PC-3 (cell line): ENCODE results near the gene OLFM3.

Experiments
- EZH2 ChIP-seq: fragments of 300-600 bp; sonication (generic); IDR thresholded peaks from one replicate; pipeline ENCODE4 v1.6.1; 2017; ENCODE audit warnings: antibody characterized with exemption, mild to moderate bottlenecking, low read length; ENCODE audit not compliant: unreplicated experiment
- TF ChIP-seq, protein P1 (sequence below): fragments of 300-600 bp; sonication (generic); conservative IDR thresholded peaks from 2 replicates; pipeline ENCODE4 v1.5.1; 2017; ENCODE audit warnings: antibody characterized with exemption, low read depth, mild to moderate bottlenecking, low read length

DNA sequence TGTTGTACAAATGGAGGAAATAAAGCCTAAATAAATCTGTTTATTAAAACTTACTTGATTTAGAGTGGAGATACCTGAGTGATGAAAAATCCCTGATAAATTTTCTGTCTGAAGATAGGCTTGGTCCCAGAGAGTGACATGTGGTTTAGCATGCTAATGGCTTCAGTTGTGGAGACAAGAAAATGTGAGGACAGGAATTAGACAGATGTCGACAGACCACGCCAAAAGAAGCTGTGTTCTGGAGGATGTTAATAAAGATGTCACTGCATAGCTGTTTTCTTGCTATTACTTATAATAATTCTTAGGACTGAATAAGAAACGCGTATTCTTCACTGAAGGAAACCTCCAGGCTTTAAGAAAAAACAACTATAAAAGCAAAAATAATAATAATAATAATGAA, 154.9 kb downstream of the OLFM3 start:
- TF ChIP-seq EZH2, result no peak
- TF ChIP-seq, protein P1, sequence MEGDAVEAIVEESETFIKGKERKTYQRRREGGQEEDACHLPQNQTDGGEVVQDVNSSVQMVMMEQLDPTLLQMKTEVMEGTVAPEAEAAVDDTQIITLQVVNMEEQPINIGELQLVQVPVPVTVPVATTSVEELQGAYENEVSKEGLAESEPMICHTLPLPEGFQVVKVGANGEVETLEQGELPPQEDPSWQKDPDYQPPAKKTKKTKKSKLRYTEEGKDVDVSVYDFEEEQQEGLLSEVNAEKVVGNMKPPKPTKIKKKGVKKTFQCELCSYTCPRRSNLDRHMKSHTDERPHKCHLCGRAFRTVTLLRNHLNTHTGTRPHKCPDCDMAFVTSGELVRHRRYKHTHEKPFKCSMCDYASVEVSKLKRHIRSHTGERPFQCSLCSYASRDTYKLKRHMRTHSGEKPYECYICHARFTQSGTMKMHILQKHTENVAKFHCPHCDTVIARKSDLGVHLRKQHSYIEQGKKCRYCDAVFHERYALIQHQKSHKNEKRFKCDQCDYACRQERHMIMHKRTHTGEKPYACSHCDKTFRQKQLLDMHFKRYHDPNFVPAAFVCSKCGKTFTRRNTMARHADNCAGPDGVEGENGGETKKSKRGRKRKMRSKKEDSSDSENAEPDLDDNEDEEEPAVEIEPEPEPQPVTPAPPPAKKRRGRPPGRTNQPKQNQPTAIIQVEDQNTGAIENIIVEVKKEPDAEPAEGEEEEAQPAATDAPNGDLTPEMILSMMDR, result no peak
